Stimulated activated naive CD8-positive, alpha-beta T cell treated with anti-CD3 and anti-CD28 coated beads, Interleukin-15, Interleukin-2, amounts not matched to agents 100 ng/mL and 50 ng/mL, for 24 hours (primary cell): Measurements from ENCODE around the gene CTNND2.

ENCODE experiments used
- H3K27ac Mint-ChIP-seq: one replicate; pipeline ENCODE4 v1.8.0; 2021; ENCODE audit warnings: mild to moderate bottlenecking, mixed read lengths
- H3K27me3 Mint-ChIP-seq: one replicate; pipeline ENCODE4 v1.8.0; 2021; ENCODE audit warnings: mixed read lengths
- H3K36me3 Mint-ChIP-seq: one replicate; pipeline ENCODE4 v1.8.0; 2021; ENCODE audit warnings: low read depth, mixed read lengths
- H3K4me1 Mint-ChIP-seq: one replicate; pipeline ENCODE4 v1.8.0; 2021; ENCODE audit warnings: low read depth, mixed read lengths
- H3K4me3 Mint-ChIP-seq: one replicate; pipeline ENCODE4 v1.8.0; 2021; ENCODE audit warnings: mild to moderate bottlenecking, mixed read lengths
- H3K9me3 Mint-ChIP-seq: one replicate; pipeline ENCODE4 v1.8.0; 2021; ENCODE audit warnings: mixed read lengths

Gene CTNND2

GRCh38 chr5:11266331-11266730, 637.9 kb downstream of the CTNND2 start:
- Mint-ChIP-seq H3K27ac (no peak overlapping the region), H3K9me3 (no peaks in the 10 kb centered on the region), H3K27me3 (peaks cover 7% of the 10 kb centered on the region), H3K36me3 (no peaks in the 10 kb centered on the region), H3K4me1 (no peaks in the 10 kb centered on the region), H3K4me3 (no peak overlapping the region)

GRCh38 chr5:11261241-11261640, 643.0 kb downstream of the CTNND2 start:
- Mint-ChIP-seq H3K27me3 (no peaks in the 10 kb centered on the region), H3K4me1 (no peaks in the 10 kb centered on the region), H3K4me3 (no peak overlapping the region), H3K27ac (no peak overlapping the region), H3K36me3 (no peaks in the 10 kb centered on the region), H3K9me3 (no peaks in the 10 kb centered on the region)

- no peak overlapping the region for H3K27ac Mint-ChIP-seq
- no peaks in the 10 kb centered on the region for H3K27me3 Mint-ChIP-seq
- no peaks in the 10 kb centered on the region for H3K9me3 Mint-ChIP-seq
- no peak overlapping the region for H3K4me3 Mint-ChIP-seq
- H3K4me1 Mint-ChIP-seq, result no peaks in the 10 kb centered on the region
- H3K36me3 Mint-ChIP-seq, result no peaks in the 10 kb centered on the region
Observed at GRCh38 chr5:11258001-11258400, 646.2 kb downstream of the CTNND2 start.

GRCh38 chr5:11252523-11252922, 651.7 kb downstream of the CTNND2 start:
- no peaks in the 10 kb centered on the region for H3K4me1 Mint-ChIP-seq
- H3K9me3 Mint-ChIP-seq, result no peaks in the 10 kb centered on the region
- no peak overlapping the region for H3K4me3 Mint-ChIP-seq
- H3K27ac Mint-ChIP-seq, result no peak overlapping the region
- H3K36me3 Mint-ChIP-seq, result no peaks in the 10 kb centered on the region
- H3K27me3 Mint-ChIP-seq, result no peaks in the 10 kb centered on the region

GRCh38 chr5:11252075-11252474, 652.2 kb downstream of the CTNND2 start:
- Mint-ChIP-seq H3K27me3 (no peaks in the 10 kb centered on the region), H3K4me1 (no peaks in the 10 kb centered on the region), H3K36me3 (no peaks in the 10 kb centered on the region), H3K4me3 (no peak overlapping the region), H3K9me3 (no peaks in the 10 kb centered on the region), H3K27ac (no peak overlapping the region)

GRCh38 chr5:11251247-11251646, 653.0 kb downstream of the CTNND2 start:
- Mint-ChIP-seq H3K4me1 (no peaks in the 10 kb centered on the region), H3K36me3 (no peaks in the 10 kb centered on the region), H3K27ac (no peak overlapping the region), H3K27me3 (no peaks in the 10 kb centered on the region), H3K4me3 (no peak overlapping the region), H3K9me3 (no peaks in the 10 kb centered on the region)

- H3K4me3 Mint-ChIP-seq, result no peak overlapping the region
- H3K27ac Mint-ChIP-seq, result no peak overlapping the region
- H3K36me3 Mint-ChIP-seq, result no peaks in the 10 kb centered on the region
- H3K4me1 Mint-ChIP-seq, result no peaks in the 10 kb centered on the region
- no peaks in the 10 kb centered on the region for H3K27me3 Mint-ChIP-seq
- no peaks in the 10 kb centered on the region for H3K9me3 Mint-ChIP-seq
Observed at GRCh38 chr5:11248966-11249365, 655.3 kb downstream of the CTNND2 start.

- no peaks in the 10 kb centered on the region for H3K36me3 Mint-ChIP-seq
- no peaks in the 10 kb centered on the region for H3K9me3 Mint-ChIP-seq
- H3K27me3 Mint-ChIP-seq, result no peaks in the 10 kb centered on the region
- no peak overlapping the region for H3K4me3 Mint-ChIP-seq
- no peaks in the 10 kb centered on the region for H3K4me1 Mint-ChIP-seq
- no peak overlapping the region for H3K27ac Mint-ChIP-seq
Observed at GRCh38 chr5:11247224-11247623, 657.0 kb downstream of the CTNND2 start.

- H3K4me3 Mint-ChIP-seq, result no peak overlapping the region
- H3K27me3 Mint-ChIP-seq, result no peaks in the 10 kb centered on the region
- no peak overlapping the region for H3K27ac Mint-ChIP-seq
- H3K36me3 Mint-ChIP-seq, result no peaks in the 10 kb centered on the region
- H3K4me1 Mint-ChIP-seq, result no peaks in the 10 kb centered on the region
- peaks cover 12% of the 10 kb centered on the region for H3K9me3 Mint-ChIP-seq
Observed at GRCh38 chr5:11240293-11241190, 663.7 kb downstream of the CTNND2 start.

- H3K36me3 Mint-ChIP-seq, result no peaks in the 10 kb centered on the region
- H3K27me3 Mint-ChIP-seq, result no peaks in the 10 kb centered on the region
- peaks cover 12% of the 10 kb centered on the region for H3K9me3 Mint-ChIP-seq
- H3K4me3 Mint-ChIP-seq, result no peak overlapping the region
- peaks cover 8% of the 10 kb centered on the region for H3K4me1 Mint-ChIP-seq
- no peak overlapping the region for H3K27ac Mint-ChIP-seq
Observed at GRCh38 chr5:11239261-11240015, 664.8 kb downstream of the CTNND2 start.

GRCh38 chr5:11234501-11234911, 669.7 kb downstream of the CTNND2 start:
- Mint-ChIP-seq H3K4me1 (peaks cover 23% of the 10 kb centered on the region), H3K27ac (no peak overlapping the region), H3K36me3 (no peaks in the 10 kb centered on the region), H3K27me3 (no peaks in the 10 kb centered on the region), H3K9me3 (no peaks in the 10 kb centered on the region), H3K4me3 (no peak overlapping the region)

- H3K27ac Mint-ChIP-seq, result no peak overlapping the region
- H3K4me1 Mint-ChIP-seq, result peaks cover 23% of the 10 kb centered on the region
- no peaks in the 10 kb centered on the region for H3K27me3 Mint-ChIP-seq
Observed at GRCh38 chr5:11230890-11231289, 673.4 kb downstream of the CTNND2 start.

GRCh38 chr5:11227064-11227463, 677.2 kb downstream of the CTNND2 start:
- Mint-ChIP-seq H3K27ac (no peak overlapping the region), H3K4me3 (no peak overlapping the region), H3K27me3 (no peaks in the 10 kb centered on the region), H3K9me3 (no peaks in the 10 kb centered on the region), H3K4me1 (no peaks in the 10 kb centered on the region), H3K36me3 (no peaks in the 10 kb centered on the region)

More at GRCh38 chr5:11230890-11231289, 673.4 kb downstream of the CTNND2 start:
- Mint-ChIP-seq H3K36me3 (no peaks in the 10 kb centered on the region), H3K4me3 (no peak overlapping the region), H3K9me3 (no peaks in the 10 kb centered on the region)

GRCh38 chr5:11224436-11225187, 679.6 kb downstream of the CTNND2 start:
- Mint-ChIP-seq H3K27ac (no peak overlapping the region), H3K36me3 (no peaks in the 10 kb centered on the region), H3K4me1 (no peaks in the 10 kb centered on the region), H3K27me3 (no peaks in the 10 kb centered on the region), H3K4me3 (no peak overlapping the region), H3K9me3 (no peaks in the 10 kb centered on the region)

GRCh38 chr5:11222169-11222568, 682.1 kb downstream of the CTNND2 start:
- Mint-ChIP-seq H3K4me1 (no peaks in the 10 kb centered on the region), H3K27me3 (no peaks in the 10 kb centered on the region), H3K27ac (no peak overlapping the region), H3K4me3 (no peak overlapping the region), H3K9me3 (no peaks in the 10 kb centered on the region), H3K36me3 (no peaks in the 10 kb centered on the region)
